HG02678 (cell line): ENCODE results near the gene SPPL2A.

ENCODE experiments used
- ATAC-seq: cut with Tn5 transposase; IDR thresholded peaks from one replicate; pipeline ENCODE4 v1.9.1; 2021; ENCODE audit warnings: mild to moderate bottlenecking, moderate library complexity; ENCODE audit not compliant: unreplicated experiment

The SPPL2A gene

DNA sequence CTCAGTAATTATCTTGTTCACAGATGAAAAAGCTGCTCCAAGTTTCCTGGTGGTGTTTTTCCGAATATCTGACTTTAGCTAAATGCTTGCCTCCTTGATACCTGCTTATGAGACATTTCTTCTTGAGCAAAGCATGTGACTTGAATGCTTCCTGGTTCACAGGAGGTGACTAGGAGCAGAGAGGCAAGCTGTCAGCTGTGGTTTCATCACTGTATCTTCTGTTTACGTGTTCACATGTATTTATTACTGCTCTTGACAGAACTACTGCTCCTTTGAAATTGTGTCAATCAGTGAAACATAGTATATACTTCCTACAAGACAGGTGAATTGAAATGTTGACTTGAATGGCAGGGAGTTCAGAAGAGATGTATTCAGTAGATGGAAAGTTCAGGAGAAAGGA, 8.9 kb upstream of the SPPL2A start:
- no peak for ATAC-seq

- no peak for ATAC-seq
These were observed 7.9 kb upstream of the SPPL2A start for GRCh38 chr15:50773389-50773788.

DNA sequence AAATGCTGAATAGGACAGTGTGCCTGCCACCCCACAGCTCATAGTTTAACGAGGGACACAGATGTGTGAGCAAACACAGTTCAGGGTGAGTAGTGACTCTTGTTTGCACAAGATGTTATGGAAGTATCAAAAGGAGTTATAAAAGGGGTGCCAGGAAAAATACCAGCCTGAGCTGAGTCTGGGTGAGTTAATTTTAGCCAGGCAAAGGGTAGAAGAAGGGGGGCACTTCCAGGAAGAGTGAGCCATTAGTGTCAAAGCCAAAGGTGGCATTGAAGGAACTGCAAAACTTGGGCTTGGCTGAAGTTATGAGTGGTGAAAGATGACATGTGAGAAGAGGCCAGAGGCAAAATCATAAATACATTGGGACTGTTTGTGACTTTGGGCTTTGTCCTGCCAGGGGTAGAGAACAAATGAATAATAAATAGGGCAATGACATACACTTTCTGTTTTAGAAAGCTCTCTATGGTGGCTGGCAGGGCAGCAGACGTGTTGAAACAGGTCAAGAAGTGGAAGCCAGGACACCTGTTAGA, 1.9 kb upstream of the SPPL2A start:
- ATAC-seq = no peak

GRCh38 chr15:50764461-50765194, 878 bp downstream of the SPPL2A start:
- peak; percentile 37 for ATAC-seq

DNA sequence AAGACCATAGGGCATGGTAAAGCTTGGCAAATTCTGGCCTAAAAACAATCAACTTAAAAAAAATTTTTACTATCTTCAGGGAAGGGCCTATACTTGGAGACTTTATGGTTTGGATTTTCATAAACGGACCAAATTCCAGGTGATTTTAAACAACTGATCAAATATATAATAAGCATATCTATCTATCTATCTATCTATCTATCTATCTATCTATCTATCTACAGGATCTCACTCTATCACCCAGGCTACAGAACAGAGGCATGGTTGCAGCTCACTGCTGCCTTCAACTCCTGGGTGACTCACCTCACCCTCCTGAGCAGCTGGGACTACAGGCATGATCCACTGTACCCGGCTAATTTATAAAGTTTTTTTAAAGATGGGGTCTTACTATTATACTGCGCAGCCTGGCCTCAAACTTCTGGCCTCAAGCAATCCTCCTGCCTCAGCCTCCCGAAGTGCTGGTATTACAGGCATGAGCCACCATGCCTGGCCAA, 6.7 kb downstream of the SPPL2A start:
- no peak for ATAC-seq

GRCh38 chr15:50753463-50753862, 12.0 kb downstream of the SPPL2A start:
- no peak for ATAC-seq

DNA sequence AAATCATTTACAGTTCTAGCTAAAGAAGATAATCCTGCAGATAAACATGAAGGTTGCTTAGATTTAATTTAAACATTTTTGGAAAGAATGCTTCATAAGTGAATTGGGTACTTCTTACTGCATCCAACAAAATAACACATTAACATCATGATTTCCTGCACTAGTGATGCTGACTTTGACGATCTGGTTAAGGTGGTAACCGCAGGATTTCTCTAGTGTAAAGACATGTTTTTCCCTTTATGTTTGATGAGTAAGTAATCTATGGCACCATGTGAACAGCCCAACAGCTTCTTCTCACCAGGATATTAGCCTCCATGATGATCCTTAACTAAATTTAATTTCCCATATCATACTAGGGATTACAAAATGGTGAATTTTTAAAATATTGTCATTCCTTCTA, 14.1 kb downstream of the SPPL2A start:
- no peak for ATAC-seq

- no peak for ATAC-seq
These were observed 15.2 kb downstream of the SPPL2A start for GRCh38 chr15:50750227-50750705.

GRCh38 chr15:50747523-50747922, 18.0 kb downstream of the SPPL2A start:
- no peak for ATAC-seq

DNA sequence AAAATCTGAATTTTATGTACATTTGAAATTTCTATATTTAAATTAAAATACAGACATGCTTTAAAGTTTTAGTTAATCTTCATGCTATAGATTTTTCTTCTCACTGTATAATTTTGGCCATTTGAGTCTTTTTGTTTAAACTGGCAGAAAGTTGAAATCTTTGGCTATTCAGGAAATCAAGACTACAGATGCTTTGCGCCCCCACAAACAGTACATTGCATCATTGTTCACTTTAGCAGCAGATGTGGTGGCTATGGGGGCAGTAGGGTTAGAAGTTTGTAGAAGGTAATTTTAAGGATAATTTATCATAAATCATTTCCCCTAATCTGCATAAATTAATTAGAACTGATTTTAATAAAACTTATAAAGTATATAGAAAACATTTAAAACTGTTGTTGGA, 20.9 kb downstream of the SPPL2A start:
- ATAC-seq = no peak

GRCh38 chr15:50740955-50741354, 24.6 kb downstream of the SPPL2A start:
- no peak for ATAC-seq

GRCh38 chr15:50736823-50737222, 28.7 kb downstream of the SPPL2A start:
- ATAC-seq = no peak

- ATAC-seq = no peak
These were observed 30.4 kb downstream of the SPPL2A start for GRCh38 chr15:50735156-50735555.

DNA sequence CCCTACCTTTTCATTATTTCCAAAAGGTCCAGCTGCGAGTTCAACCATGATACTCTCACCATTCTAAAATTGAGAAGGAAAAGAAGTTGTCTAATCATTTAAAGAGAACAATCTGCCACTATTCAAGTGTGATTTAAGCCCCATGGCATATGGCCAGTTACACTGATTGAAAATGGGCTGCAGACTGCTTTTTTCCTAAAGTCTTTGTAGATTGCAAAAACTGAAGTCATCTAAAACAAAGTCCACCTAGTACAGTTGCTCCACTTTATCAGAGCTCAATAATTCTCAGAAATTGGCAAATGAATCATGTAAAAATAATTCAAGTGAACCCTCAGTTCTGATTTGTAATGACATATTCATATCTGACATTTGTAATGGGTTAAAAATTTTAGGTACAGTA, 39.2 kb downstream of the SPPL2A start:
- ATAC-seq = no peak

DNA sequence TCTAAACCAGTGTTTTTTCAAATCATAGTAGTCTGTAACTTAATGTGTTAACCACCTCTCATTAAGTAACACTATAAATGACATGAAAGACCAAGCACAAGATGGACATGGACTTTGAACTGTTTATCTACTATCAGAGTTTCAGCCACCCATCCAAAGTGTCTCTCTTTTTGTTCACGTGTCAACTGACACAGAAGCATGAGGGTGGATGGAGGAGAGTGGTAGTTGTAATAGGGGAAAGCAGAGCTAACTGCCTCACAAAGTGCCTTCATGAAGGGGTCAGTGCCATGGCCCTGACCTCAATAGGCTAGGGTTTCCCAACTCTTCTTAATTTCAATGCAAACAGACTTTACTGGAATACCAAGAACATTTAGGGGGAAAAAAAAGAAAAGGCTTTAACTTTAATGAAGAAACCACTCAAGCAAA, 46.8 kb downstream of the SPPL2A start:
- no peak for ATAC-seq

DNA sequence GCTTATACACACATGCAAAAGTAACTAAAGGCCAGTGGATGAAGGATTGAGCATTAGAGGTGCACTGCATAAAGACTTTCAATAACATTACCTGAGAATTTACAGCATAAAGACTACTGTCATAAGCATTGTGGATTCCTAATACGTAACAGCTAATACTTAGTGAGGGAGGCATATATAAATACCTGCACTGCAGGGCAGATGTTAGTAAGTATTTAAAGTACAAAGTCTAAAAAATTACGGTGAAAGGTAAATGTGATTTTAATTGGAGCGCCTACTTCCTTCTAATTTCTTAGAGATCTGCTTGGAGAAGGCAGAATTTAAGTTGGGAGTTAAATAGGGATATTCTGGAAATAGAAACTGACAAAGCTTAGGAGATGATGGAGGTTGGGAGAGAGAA, 53.5 kb downstream of the SPPL2A start:
- no peak for ATAC-seq

GRCh38 chr15:50710585-50710984, 54.9 kb downstream of the SPPL2A start:
- ATAC-seq = no peak

DNA sequence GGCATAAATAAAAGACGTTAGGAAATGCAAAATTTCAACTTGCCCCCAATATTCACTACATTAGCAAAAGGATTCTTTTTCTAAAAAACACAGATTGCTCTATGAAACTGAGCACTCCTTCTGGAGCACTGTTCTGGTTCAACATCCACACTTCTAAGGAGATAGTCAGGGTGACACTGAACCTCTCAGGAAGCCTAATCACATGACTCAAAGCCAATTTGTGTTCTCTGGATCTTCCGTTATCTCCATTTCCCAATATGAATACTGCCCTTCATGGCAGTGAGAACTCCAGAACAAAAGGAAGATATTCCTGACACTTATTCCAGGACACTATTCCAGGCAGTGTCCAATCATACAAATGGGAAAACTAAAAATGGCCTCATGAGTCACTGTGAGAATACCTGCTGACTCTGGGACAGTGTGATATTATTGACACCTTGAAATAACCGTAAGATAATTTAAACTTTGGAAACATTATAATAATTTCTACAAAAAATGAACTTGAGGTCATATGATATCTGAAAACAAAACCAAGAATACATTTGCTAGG, 57.6 kb downstream of the SPPL2A start:
- ATAC-seq = no peak

DNA sequence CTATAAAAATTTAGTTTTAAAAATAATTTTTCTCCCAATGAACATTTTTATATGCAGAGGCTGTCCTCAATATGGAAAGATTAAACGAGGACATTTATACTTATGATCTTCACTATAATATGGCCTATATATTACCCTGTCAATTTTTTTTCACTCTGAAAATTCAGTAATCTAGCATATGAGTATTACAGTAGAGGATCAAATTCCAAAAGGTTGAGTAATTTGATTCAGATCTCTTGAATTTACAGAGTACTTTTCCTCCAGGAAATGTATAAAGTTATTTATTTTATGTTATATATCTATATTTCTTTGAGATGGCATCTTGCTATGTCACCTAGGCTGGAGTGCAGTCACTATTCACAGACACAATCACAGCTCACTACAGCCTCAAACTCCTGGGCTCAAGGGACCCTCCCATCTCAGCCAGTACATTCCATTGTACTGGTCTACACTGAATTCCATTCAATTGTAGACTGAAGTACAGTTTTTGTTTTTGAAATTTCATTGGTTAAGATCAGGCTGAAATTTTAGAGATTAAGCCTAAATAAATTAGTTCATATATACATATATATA, 62.7 kb downstream of the SPPL2A start:
- no peak for ATAC-seq

DNA sequence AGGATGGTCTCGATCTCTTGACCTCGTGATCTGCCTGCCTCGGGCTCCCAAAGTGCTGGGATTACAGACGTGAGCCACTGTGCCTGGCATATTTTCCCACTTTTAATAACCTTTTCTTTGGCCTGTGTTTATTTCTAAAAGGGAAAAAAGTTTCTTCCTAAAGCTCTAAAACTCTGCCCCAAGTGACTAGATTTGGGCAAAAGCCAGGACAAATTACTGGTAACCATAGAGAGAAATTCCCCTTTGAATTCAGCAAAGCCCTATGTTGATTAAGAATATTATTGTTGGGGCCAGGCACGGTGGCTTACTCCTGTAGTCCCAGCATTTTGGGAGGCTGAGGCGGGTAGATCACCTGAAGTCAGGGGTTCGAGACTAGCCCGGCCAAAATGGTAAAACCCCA, 67.4 kb downstream of the SPPL2A start:
- ATAC-seq = no peak

DNA sequence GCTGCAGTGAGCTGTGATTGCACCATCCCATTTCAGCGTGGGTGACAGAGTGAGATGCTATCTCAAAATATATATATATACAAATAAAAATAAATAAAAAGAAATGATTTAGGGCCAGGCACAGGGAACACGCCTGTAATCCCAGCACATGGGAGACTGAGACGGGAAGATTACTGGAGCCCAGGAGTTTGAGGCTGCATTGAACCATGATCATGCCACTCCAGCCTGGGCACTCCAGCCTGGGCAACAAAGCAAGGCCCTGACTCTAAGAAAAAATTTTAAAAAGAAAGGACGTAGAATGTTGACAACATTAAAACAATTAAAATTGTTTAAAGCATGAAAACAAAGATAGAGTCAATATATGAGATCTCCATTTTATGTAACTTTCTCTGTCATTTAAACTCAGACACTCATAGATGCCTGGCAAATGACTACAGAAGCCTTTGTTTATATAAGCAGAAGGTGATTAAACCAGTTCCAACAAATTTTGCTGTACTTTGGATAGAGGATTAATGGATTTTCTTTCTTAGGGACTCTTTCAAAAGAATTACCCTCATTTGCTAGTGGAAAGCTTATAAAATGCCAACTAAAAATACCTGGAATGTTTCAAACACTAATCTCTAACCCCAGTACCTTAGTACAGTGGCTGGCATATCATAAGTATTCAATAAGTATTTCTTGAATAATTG, 68.3 kb downstream of the SPPL2A start:
- ATAC-seq = no peak
